Tibial nerve (tissue), 4 donors: Measurements from ENCODE around the gene SH3RF3. TPM values are rescaled to one million over a fixed set of nuclear protein-coding genes. Genes with fewer than 3 reads are reported as not detected.

ENCODE experiments used
- DNase-seq, 2 donors: peaks; one replicate each; pipeline ENCODE4 v3.0.0-alpha.2; 2019; ENCODE audit warnings: low spot score in 2 of 2
- H3K27ac ChIP-seq, 4 donors: fragments of 200-600 bp; sonication (generic) in 3 of 4; one replicate each; pipeline ENCODE4 v1.5.1; 2017 to 2019; ENCODE audit warnings: mild to moderate bottlenecking in 1 of 4
- H3K27me3 ChIP-seq, 2 donors: fragments of 200-600 bp; sonication (generic) in 1 of 2; one replicate each; pipeline versions ENCODE4 v1.5.1 to v1.6.0; 2017 to 2019
- H3K36me3 ChIP-seq, 3 donors: fragments of 200-600 bp; sonication (generic); one replicate each; pipeline ENCODE4 v1.5.1; 2018 to 2019
- H3K4me1 ChIP-seq, 4 donors: fragments of 200-600 bp; sonication (generic) in 3 of 4; one replicate each; pipeline ENCODE4 v1.5.1; 2017 to 2019
- H3K4me3 ChIP-seq, 4 donors: fragments of 200-600 bp; sonication (generic) in 3 of 4; one replicate each; pipeline ENCODE4 v1.5.1; 2017 to 2019; ENCODE audit warnings: mild to moderate bottlenecking in 1 of 4, moderate library complexity in 1 of 4
- H3K9me3 ChIP-seq, 4 donors: fragments of 200-600 bp; sonication (generic) in 3 of 4; one replicate each; pipeline ENCODE4 v1.5.1; 2017 to 2019
- CTCF ChIP-seq, 5 experiments: fragments of 200-600 bp in 3 of 5; fragments of 450-650 bp in 2 of 5; sonication (generic) in 3 of 5; IDR thresholded peaks; one replicate each; pipeline ENCODE4 v1.5.1; 2016 to 2019; ENCODE audit warnings: antibody characterized with exemption in 5 of 5, mild to moderate bottlenecking in 3 of 5, moderate library complexity in 2 of 5
- EP300 ChIP-seq, 2 donors: sonication (generic); formaldehyde crosslinking; IDR thresholded peaks; one replicate each; pipeline ENCODE4 v1.6.1; 2017; ENCODE audit warnings: antibody characterized with exemption in 2 of 2, mild to moderate bottlenecking in 1 of 2
- POLR2A ChIP-seq, 2 donors: fragments of 450-650 bp; IDR thresholded peaks; one replicate each; pipeline ENCODE4 v1.6.1; 2017; ENCODE audit warnings: antibody characterized with exemption in 2 of 2, mild to moderate bottlenecking in 2 of 2, moderate library complexity in 2 of 2
- WGBS, 2 donors: methylation state at CpG; one replicate each; pipeline ENCODE4 v1.1.5; 2018; 5-methylcytosine and 5-hydroxymethylcytosine counted together
- total RNA-seq, 4 donors: library from RNA; depleted of rRNA; stranded (reverse); fragments of >200 nt; gene quantifications; one replicate each; pipeline ENCODE4 v1.1.0, GENCODE V29; 2016

The SH3RF3 gene
- total RNA-seq, 4 donors from 2014 or later = 6.9 to 18.0 (median 11.4) TPM

GRCh38 chr2:109348190-109348589 is 219.2 kb downstream of the SH3RF3 start:
- no peak for TF ChIP-seq CTCF (IDR thresholded peaks at IDR 0.05)
- no peak for TF ChIP-seq POLR2A (IDR thresholded peaks at IDR 0.05)
- no peak for TF ChIP-seq EP300 (IDR thresholded peaks at IDR 0.05)
- Histone ChIP-seq H3K4me3 (no peak overlapping the region), H3K4me1 (peaks cover 0 to 26% (median 0%) of the 10 kb centered on the region in 4 donors), H3K36me3 (no peaks in the 10 kb centered on the region), H3K27me3 (no peaks in the 10 kb centered on the region), H3K27ac (no peak overlapping the region), H3K9me3 (no peaks in the 10 kb centered on the region)
- no peak for DNase-seq
- WGBS, 2 donors = 84 to 93% methylated on average over 3 of the region's 3 CpGs

- peaks cover 0 to 26% (median 0%) of the 10 kb centered on the region in 4 donors for H3K4me1 ChIP-seq
- H3K27me3 ChIP-seq = no peaks in the 10 kb centered on the region
- no peak for DNase-seq
- no peak overlapping the region for H3K27ac ChIP-seq
- 64% methylated on average over 13 of the region's 13 CpGs for WGBS, 2 donors
- TF ChIP-seq POLR2A (IDR thresholded peaks at IDR 0.05) = no peak
- TF ChIP-seq EP300 (IDR thresholded peaks at IDR 0.05) = no peak
- no peak for TF ChIP-seq CTCF (IDR thresholded peaks at IDR 0.05)
- H3K4me3 ChIP-seq = no peak overlapping the region
- H3K9me3 ChIP-seq = no peaks in the 10 kb centered on the region
- H3K36me3 ChIP-seq = no peaks in the 10 kb centered on the region
Measured at GRCh38 chr2:109348671-109349502, 219.9 kb downstream of the SH3RF3 start.

- WGBS, 2 donors = 84% methylated on average over 18 of the region's 18 CpGs
- Histone ChIP-seq H3K27me3 (no peaks in the 10 kb centered on the region), H3K9me3 (peaks cover 0 to 5% (median 0%) of the 10 kb centered on the region in 4 donors), H3K4me1 (peaks cover 0 to 26% (median 0%) of the 10 kb centered on the region in 4 donors), H3K36me3 (no peaks in the 10 kb centered on the region), H3K4me3 (no peak overlapping the region), H3K27ac (no peak overlapping the region)
- no peak for DNase-seq
- no peak for TF ChIP-seq CTCF (IDR thresholded peaks at IDR 0.05)
Measured at GRCh38 chr2:109349503-109350465, 220.8 kb downstream of the SH3RF3 start.

DNA sequence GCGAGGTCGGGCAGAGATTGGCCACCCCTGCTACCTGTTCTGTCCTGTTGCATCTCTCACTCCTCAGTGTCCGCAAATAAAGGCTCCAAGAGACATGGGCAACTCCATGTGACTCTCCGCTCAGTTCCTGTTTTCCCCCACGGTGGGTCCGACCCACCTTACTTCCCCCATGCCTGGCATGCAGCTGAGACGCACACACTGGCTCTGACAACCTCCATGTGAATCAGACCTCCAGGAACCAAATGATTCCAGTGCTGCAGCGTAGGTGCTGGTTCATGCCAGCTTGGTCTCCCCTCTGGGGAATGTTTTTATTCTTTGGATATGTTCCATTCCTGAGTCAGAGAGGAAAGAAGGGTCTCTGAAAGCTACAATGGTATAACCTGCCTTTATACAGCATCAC is 221.5 kb downstream of the SH3RF3 start:
- no peak for TF ChIP-seq CTCF (IDR thresholded peaks at IDR 0.05)
- TF ChIP-seq EP300 (IDR thresholded peaks at IDR 0.05) = no peak
- no peak for TF ChIP-seq POLR2A (IDR thresholded peaks at IDR 0.05)
- WGBS, 2 donors = 84 to 89% methylated on average over 8 of the region's 8 CpGs
- Histone ChIP-seq H3K4me1 (peaks cover 0 to 26% (median 0%) of the 10 kb centered on the region in 4 donors), H3K36me3 (no peaks in the 10 kb centered on the region), H3K9me3 (peaks cover 0 to 5% (median 0%) of the 10 kb centered on the region in 4 donors), H3K27me3 (no peaks in the 10 kb centered on the region), H3K27ac (no peak overlapping the region), H3K4me3 (no peak overlapping the region)
- no peak for DNase-seq
